HFFc6 (cell line): Measurements from ENCODE around the gene ANKMY1. TPM values are rescaled to one million over a fixed set of nuclear protein-coding genes. Genes with fewer than 3 reads are reported as not detected.

ENCODE experiments used
- DNase-seq: peaks from one replicate; pipeline ENCODE4 v3.0.0-alpha.2; 2018
- H3K27ac Mint-ChIP-seq: 2 replicates; pipeline ENCODE4 v1.8.0; 2020; ENCODE audit warnings: mild to moderate bottlenecking, mixed read lengths
- H3K27me3 Mint-ChIP-seq: 2 replicates; pipeline ENCODE4 v1.8.0; 2021; ENCODE audit warnings: mild to moderate bottlenecking, moderate library complexity, mixed read lengths; ENCODE audit not compliant: insufficient read depth
- H3K36me3 Mint-ChIP-seq: 2 replicates; pipeline ENCODE4 v1.8.0; 2021; ENCODE audit warnings: low read depth, mixed read lengths
- H3K4me1 Mint-ChIP-seq: 2 replicates; pipeline ENCODE4 v1.8.0; 2020; ENCODE audit warnings: low read depth, mixed read lengths
- H3K4me3 Mint-ChIP-seq: 2 replicates; pipeline ENCODE4 v1.8.0; 2020; ENCODE audit warnings: mild to moderate bottlenecking, moderate library complexity, mixed read lengths
- H3K9me3 Mint-ChIP-seq: 2 replicates; pipeline ENCODE4 v1.8.0; 2020; ENCODE audit warnings: mild to moderate bottlenecking, mixed read lengths
- total RNA-seq, 6 experiments: library from RNA; stranded (reverse); fragmentation: NEBNext Ultra II Directional; extraction: Animal tissue kit (Norgen Biotek cat#: 25700); gene quantifications; 2 replicates in 1 of 6; 3 replicates in 5 of 6; pipeline ENCODE4 v1.2.3, GENCODE V29; 2021
- TF ChIP-seq, protein P1 (sequence below): fragments of 200-600 bp; sonication (generic); IDR thresholded peaks from 2 replicates; pipeline ENCODE4 v1.5.0; 2021; ENCODE audit warnings: antibody characterized with exemption, mild to moderate bottlenecking

The ANKMY1 gene
- total RNA-seq, 6 experiments from 2014 or later, result 4.4 to 5.6 (median 5.2) TPM

DNA sequence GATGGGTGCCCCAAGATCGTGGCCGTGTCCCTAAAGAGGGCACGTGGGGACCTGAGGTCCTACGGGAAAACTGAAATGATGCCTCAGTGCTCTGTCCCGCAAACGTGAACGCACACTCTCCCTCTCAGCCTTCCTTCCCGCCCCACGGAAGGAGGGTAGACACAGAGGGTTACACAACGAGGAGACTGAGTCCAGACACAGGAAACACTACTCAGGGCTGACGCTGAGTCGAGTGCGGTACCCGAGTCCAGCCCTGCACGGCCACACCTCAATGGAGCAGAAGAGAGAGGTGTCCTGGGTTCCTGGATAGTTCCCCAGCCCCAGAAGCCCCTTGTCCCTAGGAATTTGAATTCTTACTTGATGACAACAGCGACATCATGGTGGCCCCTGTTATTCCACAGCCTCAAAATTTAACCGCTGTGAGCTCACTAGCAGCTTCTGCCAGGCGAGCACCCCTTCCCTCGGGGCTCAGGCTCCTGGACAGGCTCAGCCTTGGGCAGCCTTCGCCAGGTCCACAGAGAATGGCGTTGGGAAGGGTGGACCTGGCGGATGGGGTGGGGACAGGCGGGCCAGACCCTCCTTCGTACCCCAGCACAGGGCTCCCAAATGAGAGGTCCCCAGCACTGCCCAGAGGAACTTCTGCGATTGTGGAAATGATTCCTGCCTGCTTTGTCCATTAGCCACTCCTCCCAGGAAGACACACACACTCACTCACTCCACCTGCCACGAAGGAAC is 9.5 kb upstream of the ANKMY1 start:
- Mint-ChIP-seq H3K9me3 (no peaks in the 10 kb centered on the region), H3K27ac (peak overlapping the region; percentile 67), H3K27me3 (peaks cover 2% of the 10 kb centered on the region; the same call in 1 of the 2 replicates), H3K4me3 (peak overlapping the region; percentile 89), H3K4me1 (peaks cover 48% of the 10 kb centered on the region), H3K36me3 (peaks cover 5% of the 10 kb centered on the region)
- TF ChIP-seq, protein P1, sequence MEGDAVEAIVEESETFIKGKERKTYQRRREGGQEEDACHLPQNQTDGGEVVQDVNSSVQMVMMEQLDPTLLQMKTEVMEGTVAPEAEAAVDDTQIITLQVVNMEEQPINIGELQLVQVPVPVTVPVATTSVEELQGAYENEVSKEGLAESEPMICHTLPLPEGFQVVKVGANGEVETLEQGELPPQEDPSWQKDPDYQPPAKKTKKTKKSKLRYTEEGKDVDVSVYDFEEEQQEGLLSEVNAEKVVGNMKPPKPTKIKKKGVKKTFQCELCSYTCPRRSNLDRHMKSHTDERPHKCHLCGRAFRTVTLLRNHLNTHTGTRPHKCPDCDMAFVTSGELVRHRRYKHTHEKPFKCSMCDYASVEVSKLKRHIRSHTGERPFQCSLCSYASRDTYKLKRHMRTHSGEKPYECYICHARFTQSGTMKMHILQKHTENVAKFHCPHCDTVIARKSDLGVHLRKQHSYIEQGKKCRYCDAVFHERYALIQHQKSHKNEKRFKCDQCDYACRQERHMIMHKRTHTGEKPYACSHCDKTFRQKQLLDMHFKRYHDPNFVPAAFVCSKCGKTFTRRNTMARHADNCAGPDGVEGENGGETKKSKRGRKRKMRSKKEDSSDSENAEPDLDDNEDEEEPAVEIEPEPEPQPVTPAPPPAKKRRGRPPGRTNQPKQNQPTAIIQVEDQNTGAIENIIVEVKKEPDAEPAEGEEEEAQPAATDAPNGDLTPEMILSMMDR, result no peak
- no peak for DNase-seq

DNA sequence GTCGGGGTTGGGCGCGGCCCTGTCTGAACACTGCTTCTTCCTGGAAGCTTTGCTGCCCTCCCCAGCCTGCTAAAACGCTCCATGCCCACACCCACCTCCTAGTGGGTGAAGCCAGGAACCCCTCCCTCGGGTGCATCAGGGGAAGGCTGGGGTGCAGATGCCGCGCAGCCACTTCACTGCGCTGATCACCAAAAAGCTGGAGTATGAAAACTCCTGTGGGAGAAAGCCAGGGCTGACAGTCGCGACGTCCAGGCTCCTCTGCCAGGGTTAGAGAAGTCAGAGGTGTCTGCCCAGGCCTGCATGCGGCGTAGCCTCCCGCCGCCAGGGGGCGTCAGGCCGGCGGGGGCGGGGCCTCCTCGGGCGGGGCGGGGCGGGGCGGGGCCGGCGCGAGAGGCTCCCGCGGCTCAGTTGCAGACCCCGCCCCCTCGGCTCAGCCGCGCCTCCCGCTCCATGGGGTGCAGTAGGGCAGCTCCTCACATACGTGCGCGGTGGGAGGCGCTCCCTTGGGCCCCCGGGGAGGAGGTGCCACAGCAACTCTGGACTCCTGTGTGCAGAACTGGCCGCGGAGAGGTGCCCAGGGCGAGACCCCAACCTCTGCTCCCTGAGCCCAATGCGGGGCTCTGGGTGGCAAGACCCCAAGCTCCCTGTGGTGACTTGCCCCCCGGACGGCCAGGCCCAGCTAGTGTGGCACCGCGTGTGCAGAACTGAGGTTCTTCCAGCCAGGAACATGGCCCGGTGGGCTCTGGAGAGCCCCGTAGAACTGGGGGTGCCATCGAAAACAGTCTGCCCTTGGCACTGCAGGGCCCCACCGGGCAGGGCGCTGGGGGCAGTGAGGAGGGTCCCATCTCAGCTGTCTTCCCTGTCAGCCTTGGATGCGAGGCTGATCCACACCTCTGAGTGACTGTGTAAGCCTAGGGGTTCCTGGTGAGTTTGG is 8.7 kb upstream of the ANKMY1 start:
- peak overlapping the region; percentile 68 for H3K27ac Mint-ChIP-seq
- peak; percentile 62 for DNase-seq
- no peaks in the 10 kb centered on the region for H3K9me3 Mint-ChIP-seq
- H3K4me1 Mint-ChIP-seq, result peaks cover 56% of the 10 kb centered on the region
- no peak overlapping the region; the same call in 1 of the 2 replicates for H3K4me3 Mint-ChIP-seq
- H3K27me3 Mint-ChIP-seq, result peaks cover 2% of the 10 kb centered on the region; the same call in 1 of the 2 replicates
- peaks cover 5% of the 10 kb centered on the region for H3K36me3 Mint-ChIP-seq
- TF ChIP-seq, protein P1, result peak; percentile 99

DNA sequence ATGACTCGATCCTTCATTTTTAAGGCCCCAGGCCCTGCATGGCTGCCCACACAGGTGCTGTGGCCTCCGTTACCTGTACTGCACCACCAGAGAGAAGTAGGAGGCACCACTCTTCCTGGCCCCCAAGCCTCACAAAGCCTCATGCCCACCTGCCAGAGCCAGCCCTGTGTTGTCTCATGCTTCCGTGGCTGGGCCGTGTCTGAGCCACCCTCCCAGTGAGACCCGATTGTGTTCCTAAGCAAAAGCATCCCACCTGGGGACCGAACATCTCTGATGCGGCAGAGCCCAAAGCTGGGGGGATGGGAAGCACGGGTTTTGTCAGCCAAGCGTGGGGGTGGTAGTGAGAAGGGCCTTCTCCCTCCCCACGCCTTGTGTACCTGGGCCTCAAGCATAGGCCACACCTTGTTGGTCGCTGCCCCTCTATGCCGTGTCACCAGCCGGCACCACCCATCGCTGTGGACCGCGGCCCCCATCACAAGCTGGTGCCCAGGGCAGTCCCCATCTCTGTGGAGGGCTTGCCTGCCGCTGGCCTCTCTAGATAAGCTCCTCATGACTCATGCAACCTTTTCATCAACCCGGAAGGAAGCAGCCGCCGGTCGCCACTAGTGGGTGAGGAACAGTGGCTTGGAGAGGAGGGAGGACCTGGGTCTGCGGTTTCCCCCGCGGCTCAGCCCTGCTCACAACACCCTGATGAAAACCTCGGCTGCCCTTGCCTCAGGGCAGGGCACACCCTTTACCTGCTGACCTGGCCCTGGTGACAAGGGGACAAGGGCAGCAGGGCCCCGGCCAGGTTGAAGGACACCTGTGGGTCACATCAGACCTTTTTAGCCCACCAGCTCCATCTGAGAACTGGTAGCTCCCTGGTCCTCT is 7.8 kb upstream of the ANKMY1 start:
- H3K9me3 Mint-ChIP-seq, result no peaks in the 10 kb centered on the region
- H3K27ac Mint-ChIP-seq, result peak overlapping the region; percentile 68; the same call in 1 of the 2 replicates
- TF ChIP-seq, protein P1, result no peak
- no peak overlapping the region for H3K4me3 Mint-ChIP-seq
- peaks cover 2% of the 10 kb centered on the region; the same call in 1 of the 2 replicates for H3K27me3 Mint-ChIP-seq
- peaks cover 60% of the 10 kb centered on the region for H3K4me1 Mint-ChIP-seq
- H3K36me3 Mint-ChIP-seq, result peaks cover 5% of the 10 kb centered on the region
- DNase-seq, result peak; percentile 57

DNA sequence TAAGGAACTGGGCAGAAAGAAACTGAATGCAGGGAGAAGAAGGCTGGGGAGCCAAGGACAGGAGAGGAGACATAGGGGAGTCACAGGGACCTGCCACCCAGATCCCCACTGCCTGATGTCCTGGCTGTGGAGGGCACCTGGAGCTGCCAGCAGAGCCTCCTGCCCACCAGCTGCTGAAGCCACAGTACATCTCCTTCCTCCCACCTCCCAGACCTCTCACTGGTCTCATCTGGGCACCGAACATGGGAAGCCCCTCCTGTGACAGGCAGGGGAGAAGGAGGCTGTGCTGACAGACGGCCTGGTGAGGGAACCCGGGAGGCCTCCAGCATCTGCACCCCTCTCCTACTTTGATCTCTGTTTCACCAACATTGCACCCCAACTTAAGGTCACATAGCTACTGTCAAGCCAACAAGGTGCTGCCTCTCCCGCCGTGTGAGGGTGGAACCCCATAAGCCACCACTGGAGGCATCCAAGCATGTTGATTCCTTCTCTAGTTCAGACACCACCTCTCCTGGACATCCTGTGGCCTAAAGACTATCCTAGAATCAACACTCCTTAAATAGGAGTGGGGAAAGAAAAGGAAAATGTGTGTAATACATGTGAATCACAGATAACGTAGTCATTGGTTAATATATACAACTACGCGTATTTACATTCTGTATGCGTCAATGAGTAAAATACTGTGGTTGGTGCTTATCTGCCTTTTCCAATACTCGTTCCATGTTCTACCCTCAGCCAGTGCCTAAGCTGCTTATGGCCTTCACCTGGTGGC is 7.0 kb upstream of the ANKMY1 start:
- TF ChIP-seq, protein P1, result peak; percentile 28; the same call in 1 of the 2 replicates
- H3K27ac Mint-ChIP-seq, result no peak overlapping the region
- peak; percentile 14 for DNase-seq
- peaks cover 6% of the 10 kb centered on the region for H3K36me3 Mint-ChIP-seq
- H3K4me3 Mint-ChIP-seq, result no peak overlapping the region
- H3K27me3 Mint-ChIP-seq, result peaks cover 2% of the 10 kb centered on the region; the same call in 1 of the 2 replicates
- peaks cover 64% of the 10 kb centered on the region for H3K4me1 Mint-ChIP-seq
- H3K9me3 Mint-ChIP-seq, result no peaks in the 10 kb centered on the region
